ENCODE data around the gene CD300LB. TPM values are rescaled to one million over a fixed set of nuclear protein-coding genes. Genes with fewer than 3 reads are reported as not detected.
"Not testable (repeated sequence)": the region's sequence is repeated elsewhere in the genome, so short reads cannot be mapped to it uniquely, and the experiment has no call there.

CD300LB gene
- total RNA-seq = not detected in 3 replicates

DNA sequence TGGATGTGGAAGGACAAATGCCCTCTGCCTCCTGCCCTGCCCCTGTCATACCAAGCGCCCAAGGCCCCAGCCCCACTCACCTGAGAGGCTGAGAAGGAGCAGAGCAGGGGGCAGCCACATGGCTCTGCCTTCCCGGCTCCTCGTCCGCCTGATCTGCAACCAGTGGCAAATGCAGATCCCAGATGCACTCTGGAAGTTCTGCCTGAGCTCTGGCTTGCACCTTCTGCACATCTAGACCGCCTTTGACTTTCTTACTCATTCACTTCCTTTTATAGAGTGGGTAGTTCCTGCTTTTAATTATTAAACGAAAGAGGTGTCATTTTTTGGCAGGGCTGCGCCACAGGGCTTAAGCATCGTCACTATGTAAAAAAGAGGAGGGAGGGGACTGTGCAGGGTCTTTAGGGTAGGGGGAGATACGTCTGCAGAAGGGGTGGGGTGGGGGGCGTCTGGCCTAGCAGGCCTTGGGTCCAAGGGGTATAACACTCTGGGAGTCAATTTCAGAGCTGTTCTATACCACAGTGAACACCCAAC, at the start of gene CD300LB:
TSS of gene CD300LB (minus strand) at position 245 of the 531 bp plus-strand sequence. CDS start at position 120, 125 bp downstream.
- peak; percentile 5 to 16 for DNase-seq (ENCODE audit: low spot score in 2 of 2, unreplicated experiment in 2 of 2)
- no peaks in the 10 kb centered on the region for H3K4me1 Mint-ChIP-seq
- H3K9me3 Mint-ChIP-seq = peaks cover 3% of the 10 kb centered on the region
- TF ChIP-seq, protein P1, sequence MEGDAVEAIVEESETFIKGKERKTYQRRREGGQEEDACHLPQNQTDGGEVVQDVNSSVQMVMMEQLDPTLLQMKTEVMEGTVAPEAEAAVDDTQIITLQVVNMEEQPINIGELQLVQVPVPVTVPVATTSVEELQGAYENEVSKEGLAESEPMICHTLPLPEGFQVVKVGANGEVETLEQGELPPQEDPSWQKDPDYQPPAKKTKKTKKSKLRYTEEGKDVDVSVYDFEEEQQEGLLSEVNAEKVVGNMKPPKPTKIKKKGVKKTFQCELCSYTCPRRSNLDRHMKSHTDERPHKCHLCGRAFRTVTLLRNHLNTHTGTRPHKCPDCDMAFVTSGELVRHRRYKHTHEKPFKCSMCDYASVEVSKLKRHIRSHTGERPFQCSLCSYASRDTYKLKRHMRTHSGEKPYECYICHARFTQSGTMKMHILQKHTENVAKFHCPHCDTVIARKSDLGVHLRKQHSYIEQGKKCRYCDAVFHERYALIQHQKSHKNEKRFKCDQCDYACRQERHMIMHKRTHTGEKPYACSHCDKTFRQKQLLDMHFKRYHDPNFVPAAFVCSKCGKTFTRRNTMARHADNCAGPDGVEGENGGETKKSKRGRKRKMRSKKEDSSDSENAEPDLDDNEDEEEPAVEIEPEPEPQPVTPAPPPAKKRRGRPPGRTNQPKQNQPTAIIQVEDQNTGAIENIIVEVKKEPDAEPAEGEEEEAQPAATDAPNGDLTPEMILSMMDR (IDR thresholded peaks at IDR 0.05; ENCODE audit: unreplicated experiment) = no peak
- H3K27ac Mint-ChIP-seq = no peak within 1 kb of the TSS
- peaks cover 50% of the 10 kb centered on the region for H3K27me3 Mint-ChIP-seq (ENCODE audit: low read depth)
- no peak within 1 kb of the TSS for H3K4me3 Mint-ChIP-seq
- H3K36me3 Mint-ChIP-seq = no peaks in the 10 kb centered on the region

DNA sequence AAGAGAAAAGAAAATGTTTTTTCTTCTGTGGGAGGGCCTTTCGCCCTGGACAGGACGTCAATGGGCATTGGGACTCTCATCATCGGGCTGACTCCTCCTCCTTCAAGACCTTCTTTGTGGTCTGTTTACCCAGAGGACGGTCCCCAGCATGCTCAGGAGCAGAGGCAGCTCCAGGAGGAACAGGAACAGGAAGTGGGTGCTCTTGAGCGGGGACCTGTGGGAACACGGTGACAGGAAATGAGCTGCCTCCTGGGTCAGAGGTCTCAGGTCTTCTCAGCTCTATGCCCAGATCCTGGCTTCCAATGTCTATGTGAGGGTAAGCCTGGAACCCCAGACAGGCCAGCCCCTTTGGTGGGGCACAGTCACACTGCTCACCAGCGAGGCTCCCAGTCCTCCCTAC, 48.6 kb upstream of the CD300LB start:
- TF ChIP-seq, protein P1 (IDR thresholded peaks at IDR 0.05; ENCODE audit: unreplicated experiment) = no peak
- DNase-seq (ENCODE audit: low spot score in 2 of 2, unreplicated experiment in 2 of 2) = no peak
- H3K4me3 Mint-ChIP-seq = no peak overlapping the region
- H3K27ac Mint-ChIP-seq = no peak overlapping the region
- H3K36me3 Mint-ChIP-seq = no peaks in the 10 kb centered on the region
- peaks cover 7% of the 10 kb centered on the region for H3K9me3 Mint-ChIP-seq
- H3K27me3 Mint-ChIP-seq (ENCODE audit: low read depth) = peaks cover 19% of the 10 kb centered on the region
- H3K4me1 Mint-ChIP-seq = no peaks in the 10 kb centered on the region

DNA sequence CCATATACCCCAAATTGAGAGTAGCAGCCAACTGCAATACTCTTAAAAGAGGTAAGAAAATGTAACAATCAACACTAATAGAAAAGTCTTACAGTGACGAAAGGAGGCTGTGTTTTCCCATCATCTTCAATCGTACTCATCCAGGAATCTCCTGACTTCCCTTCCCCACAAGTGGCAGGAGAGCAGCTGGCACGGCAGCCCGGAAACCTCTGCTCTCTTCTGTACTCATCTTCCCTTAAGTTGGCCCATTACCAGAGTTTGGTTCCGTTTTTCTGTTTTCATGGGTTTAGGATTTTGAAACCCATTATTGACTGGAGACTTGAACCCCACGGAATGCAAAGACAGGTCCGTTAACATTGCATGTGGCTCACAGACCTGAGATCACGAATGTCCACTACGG, 47.7 kb upstream of the CD300LB start:
- Mint-ChIP-seq H3K4me3 (no peak overlapping the region), H3K36me3 (no peaks in the 10 kb centered on the region), H3K9me3 (no peaks in the 10 kb centered on the region), H3K27me3 (ENCODE audit: low read depth) (peaks cover 28% of the 10 kb centered on the region), H3K27ac (no peak overlapping the region), H3K4me1 (no peaks in the 10 kb centered on the region)
- no peak for DNase-seq (ENCODE audit: low spot score in 2 of 2, unreplicated experiment in 2 of 2)
- TF ChIP-seq, protein P1 (IDR thresholded peaks at IDR 0.05; ENCODE audit: unreplicated experiment) = no peak

DNA sequence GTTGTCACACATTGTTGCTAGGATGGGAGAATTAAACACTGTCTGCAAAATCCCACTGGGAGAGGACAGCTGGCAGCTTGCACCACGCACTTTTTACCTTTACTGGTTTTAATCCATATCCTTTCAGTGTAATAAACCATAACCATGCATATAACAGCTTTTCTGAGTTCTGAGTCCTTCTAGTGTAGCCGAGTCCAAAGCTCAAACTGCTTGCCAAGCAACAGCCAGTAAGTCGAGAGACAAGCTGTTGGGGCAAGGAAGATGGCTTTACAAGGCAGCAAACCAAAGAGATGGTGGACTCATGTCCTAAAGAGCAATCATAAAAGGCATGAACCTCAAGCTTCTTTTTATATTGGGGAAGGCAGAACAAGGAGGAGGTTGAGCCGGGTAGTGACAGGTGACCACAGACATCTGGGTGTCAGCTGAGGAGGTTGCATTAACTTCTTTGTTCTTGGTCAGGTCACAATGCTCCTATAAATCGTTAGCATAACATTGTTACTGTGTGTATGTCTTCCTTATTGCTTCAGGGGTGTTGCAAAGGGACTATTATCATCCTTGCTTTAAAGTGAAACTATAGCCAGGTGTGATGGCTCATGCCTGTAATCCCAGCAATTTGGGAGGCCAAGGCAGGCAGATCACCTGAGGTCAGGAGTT, 43.3 kb upstream of the CD300LB start:
- no peaks in the 10 kb centered on the region for H3K9me3 Mint-ChIP-seq
- H3K36me3 Mint-ChIP-seq = no peaks in the 10 kb centered on the region
- TF ChIP-seq, protein P1 (IDR thresholded peaks at IDR 0.05; ENCODE audit: unreplicated experiment) = no peak
- H3K27ac Mint-ChIP-seq = no peak overlapping the region
- no peaks in the 10 kb centered on the region for H3K4me1 Mint-ChIP-seq
- peaks cover 28% of the 10 kb centered on the region for H3K27me3 Mint-ChIP-seq (ENCODE audit: low read depth)
- no peak for DNase-seq (ENCODE audit: low spot score in 2 of 2, unreplicated experiment in 2 of 2)
- no peak overlapping the region for H3K4me3 Mint-ChIP-seq

DNA sequence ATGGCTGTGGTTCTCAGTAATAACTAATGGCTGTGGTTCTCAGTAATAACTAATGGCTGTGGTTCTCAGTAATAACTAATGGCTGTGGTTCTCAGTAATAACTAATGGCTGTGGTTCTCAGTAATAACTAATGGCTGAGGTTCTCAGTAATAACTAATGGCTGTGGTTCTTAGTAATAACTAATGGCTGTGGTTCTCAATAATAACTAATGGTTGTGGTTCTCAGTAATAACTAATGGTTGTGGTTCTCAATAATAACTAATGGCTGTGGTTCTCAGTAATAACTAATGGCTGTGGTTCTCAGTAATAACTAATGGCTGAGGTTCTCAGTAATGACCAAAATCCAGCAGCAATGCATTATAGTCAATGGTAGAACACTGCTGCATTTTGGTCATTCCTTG, 42.4 kb upstream of the CD300LB start:
- H3K4me1 Mint-ChIP-seq = not testable (repeated sequence)

DNA sequence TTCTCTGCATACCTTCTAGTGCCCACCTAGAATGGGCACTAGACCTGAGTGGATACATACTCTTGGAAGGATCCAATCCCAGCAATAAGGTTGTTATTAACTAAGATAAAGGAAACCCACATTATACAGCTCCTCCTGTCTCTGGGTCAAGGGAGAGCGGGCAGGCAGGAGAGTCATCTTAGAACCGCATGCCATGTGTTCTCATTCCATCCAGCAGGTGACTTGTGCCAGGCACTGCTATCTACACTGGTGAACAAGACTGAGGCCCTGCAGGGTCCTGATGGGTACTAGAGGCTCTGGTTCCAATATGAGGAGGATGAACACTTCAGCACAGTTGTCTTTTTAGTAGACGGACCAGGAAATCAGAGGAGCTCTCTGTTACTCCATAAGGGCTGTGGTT, 41.9 kb upstream of the CD300LB start:
- TF ChIP-seq, protein P1 (IDR thresholded peaks at IDR 0.05; ENCODE audit: unreplicated experiment) = no peak
- DNase-seq (ENCODE audit: low spot score in 2 of 2, unreplicated experiment in 2 of 2) = no peak

More for the DNA sequence above, 42.4 kb upstream of the CD300LB start:
- H3K27ac Mint-ChIP-seq; H3K9me3 Mint-ChIP-seq; H3K4me3 Mint-ChIP-seq; H3K36me3 Mint-ChIP-seq; DNase-seq (ENCODE audit: low spot score in 2 of 2, unreplicated experiment in 2 of 2): not testable (repeated sequence)
- H3K27me3 Mint-ChIP-seq (ENCODE audit: low read depth) = peaks cover 23% of the 10 kb centered on the region

More for the DNA sequence above, 41.9 kb upstream of the CD300LB start:
- H3K9me3 Mint-ChIP-seq = no peaks in the 10 kb centered on the region
- peaks cover 23% of the 10 kb centered on the region for H3K27me3 Mint-ChIP-seq (ENCODE audit: low read depth)
- no peak overlapping the region for H3K27ac Mint-ChIP-seq
- no peaks in the 10 kb centered on the region for H3K36me3 Mint-ChIP-seq
- no peak overlapping the region for H3K4me3 Mint-ChIP-seq
- H3K4me1 Mint-ChIP-seq = peaks cover 1% of the 10 kb centered on the region

Data from mesothelial cell of epicardium (in vitro differentiated cells).